ENCODE measurements around the gene CIB4.

The CIB4 gene

GRCh38 chr2:26619521-26619951 lies 21.6 kb downstream of the CIB4 start:
- no peak for DNase-seq

GRCh38 chr2:26619096-26619495 lies 22.1 kb downstream of the CIB4 start:
- DNase-seq = no peak

- no peak for DNase-seq
These were observed 22.6 kb downstream of the CIB4 start for GRCh38 chr2:26618611-26619010.

- DNase-seq = no peak
These were observed 23.5 kb downstream of the CIB4 start for GRCh38 chr2:26617588-26618083.

- DNase-seq = no peak
These were observed 24.2 kb downstream of the CIB4 start for GRCh38 chr2:26616706-26617587.

- DNase-seq = no peak
These were observed 25.1 kb downstream of the CIB4 start for GRCh38 chr2:26615860-26616705.

- DNase-seq = no peak
These were observed 25.8 kb downstream of the CIB4 start for GRCh38 chr2:26615336-26615859.

- no peak for DNase-seq
These were observed 26.7 kb downstream of the CIB4 start for GRCh38 chr2:26614216-26615138.

GRCh38 chr2:26613241-26614215 lies 27.6 kb downstream of the CIB4 start:
- DNase-seq = no peak

GRCh38 chr2:26612522-26613240 lies 28.5 kb downstream of the CIB4 start:
- no peak for DNase-seq

GRCh38 chr2:26612034-26612433 lies 29.1 kb downstream of the CIB4 start:
- no peak for DNase-seq

GRCh38 chr2:26610504-26611335 lies 30.4 kb downstream of the CIB4 start:
- no peak for DNase-seq

GRCh38 chr2:26609839-26610277 lies 31.3 kb downstream of the CIB4 start:
- DNase-seq = no peak

GRCh38 chr2:26609205-26609631 lies 31.9 kb downstream of the CIB4 start:
- DNase-seq = no peak

GRCh38 chr2:26608557-26608956 lies 32.6 kb downstream of the CIB4 start:
- no peak for DNase-seq

- DNase-seq = no peak
These were observed 33.5 kb downstream of the CIB4 start for GRCh38 chr2:26607698-26608097.

GRCh38 chr2:26606847-26607190 lies 34.3 kb downstream of the CIB4 start:
- no peak for DNase-seq

GRCh38 chr2:26605999-26606846 lies 34.9 kb downstream of the CIB4 start:
- DNase-seq = no peak

Data from CD4-positive, alpha-beta T cell treated with Interleukin-15 for 1 hour (primary cell).